Measurements from ENCODE around the gene TBX2.

Gene TBX2

DNA sequence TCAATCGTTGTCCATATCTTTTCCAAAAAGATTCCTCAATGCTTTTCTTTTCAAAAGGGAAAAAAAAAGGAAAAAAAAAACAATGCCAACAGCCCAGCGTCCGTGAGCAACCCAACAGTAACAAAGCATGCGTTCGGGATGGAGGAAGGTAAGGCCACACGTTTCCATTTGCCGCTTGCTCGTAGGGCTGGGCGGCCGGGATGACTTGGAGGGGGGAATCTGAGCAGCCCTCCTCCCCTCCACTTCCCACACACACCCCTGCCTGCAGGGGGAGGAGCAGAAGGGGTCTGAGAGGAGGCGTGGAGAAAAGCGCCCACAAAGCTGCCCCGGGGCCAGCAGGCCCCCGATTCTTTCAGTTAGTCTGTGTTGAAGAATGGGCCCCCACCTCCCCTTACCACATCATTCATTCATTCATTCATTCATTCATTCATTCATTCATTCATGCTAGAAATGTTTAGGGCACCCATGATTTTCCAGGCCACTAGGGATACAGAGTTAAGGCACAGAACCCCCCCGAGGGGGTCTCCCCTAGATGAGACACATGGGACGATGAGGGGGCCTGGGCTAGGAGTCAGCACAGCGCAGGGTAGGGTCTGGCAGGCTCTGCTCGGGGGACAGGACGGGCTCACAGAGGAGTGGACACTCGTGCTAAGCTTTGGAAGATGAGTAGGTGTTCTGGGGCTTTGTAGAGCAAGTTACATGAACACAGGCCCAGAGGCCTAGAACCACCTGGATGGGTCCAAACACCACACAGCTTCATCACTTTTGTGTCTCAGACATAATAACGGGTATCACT is 10.9 kb upstream of the TBX2 start:
- no peak for DNase-seq

DNA sequence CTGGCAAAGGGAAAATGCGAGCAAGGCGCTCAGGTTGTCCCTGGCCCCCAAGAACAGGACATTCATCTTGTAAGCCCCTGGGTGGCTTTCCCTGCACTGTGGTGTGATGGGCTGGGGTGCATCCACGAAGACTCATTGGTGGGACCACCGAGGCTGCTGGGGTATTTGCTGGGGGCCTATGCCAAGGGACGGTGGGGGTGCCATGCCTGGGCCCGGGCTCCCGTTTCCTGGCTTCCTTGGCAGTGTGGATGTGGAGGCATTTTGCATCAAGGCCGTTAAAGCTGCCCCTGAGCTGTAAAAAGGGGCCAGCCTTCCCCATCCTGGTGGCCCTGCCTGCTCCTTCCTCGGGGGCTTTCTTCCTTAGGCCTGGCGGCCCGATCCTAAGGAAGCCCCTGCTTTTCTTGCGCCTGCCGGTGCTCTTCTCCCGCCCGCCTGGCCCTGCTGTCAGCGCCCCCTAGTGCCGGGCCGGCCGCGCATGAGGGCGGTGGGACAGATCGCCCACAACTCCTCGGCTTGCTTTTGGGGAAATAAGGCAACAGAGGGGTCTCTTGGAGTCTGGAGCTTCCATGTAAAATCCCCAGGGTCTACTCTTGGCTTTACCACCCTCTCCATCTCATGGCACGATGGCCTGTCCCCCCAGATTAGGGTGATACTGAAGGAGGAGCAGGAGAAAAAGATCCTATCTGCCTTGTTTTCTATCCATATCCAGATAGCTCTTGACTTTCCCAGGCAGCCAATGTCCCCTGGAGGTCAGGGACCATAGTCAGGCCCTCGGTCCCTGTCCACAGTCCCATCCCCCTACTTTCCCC is 9.8 kb upstream of the TBX2 start:
- peak; percentile 39 for DNase-seq

DNA sequence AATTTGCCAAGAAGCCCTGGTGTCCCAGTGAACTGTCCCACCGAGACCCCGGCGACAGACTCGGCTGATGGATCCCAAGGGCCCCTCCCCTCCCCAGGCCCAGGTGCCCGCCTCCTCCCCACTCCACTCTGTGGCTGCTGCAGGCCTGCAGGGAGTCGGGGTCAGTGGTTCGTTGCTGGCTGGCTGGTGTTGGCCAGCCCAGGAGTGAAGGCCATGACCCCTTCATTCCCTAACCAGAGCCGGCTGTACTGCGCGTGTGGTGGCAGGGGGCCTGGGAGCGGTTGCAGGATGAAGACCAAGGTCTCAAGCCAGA is 9.2 kb upstream of the TBX2 start:
- DNase-seq = no peak

DNA sequence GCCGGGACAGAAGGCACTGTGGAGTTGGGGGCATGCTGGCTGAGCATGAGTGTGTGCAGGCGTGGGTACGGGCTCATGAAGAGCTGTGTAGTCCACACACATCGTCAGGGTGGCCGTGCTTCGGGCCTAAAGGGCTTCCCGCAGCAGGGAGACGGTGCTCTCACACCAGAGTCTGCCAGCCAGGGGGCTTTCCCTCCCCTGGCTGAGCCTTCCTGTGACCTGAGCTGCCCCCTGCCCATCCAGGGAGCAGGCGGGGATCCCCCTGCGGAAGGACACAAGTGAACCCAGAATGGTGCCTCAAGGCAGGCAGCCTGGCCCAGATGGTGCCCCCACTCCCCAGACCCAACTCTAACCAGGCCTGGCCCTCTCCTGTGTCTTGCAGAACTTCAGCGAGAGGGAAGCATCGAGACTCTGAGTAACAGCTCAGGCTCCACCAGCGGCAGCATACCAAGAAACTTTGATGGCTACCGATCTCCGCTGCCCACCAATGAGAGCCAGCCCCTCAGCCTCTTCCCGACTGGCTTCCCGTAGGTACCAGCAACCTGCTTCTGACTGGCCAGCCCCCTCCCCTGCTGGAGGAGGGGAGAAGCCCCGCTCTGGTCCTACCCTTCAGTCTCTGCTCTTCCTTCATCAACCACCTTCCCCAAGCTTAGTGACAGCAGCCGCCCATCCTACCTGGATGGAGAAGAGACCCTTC is 7.9 kb upstream of the TBX2 start:
- DNase-seq = no peak

DNA sequence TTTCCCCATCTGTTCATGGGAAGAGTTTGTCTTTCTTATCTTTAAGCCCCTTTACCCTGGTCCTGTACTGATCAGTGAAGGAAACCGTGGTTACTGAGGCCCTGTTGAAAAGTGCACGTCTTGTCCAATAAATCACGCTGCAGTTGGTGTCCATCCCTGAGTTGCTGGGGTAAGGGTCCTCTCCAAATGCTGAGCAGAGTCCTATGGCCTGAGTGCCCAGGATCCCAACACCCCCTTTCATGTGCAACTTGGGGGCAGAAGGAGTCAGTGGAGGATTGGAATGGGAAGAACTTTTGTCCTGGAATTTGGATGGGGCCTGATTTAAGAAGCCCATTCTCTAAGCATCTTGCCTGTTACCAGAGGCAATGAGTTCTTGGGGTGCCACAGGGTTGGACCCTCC is 7.0 kb upstream of the TBX2 start:
- no peak for DNase-seq

DNA sequence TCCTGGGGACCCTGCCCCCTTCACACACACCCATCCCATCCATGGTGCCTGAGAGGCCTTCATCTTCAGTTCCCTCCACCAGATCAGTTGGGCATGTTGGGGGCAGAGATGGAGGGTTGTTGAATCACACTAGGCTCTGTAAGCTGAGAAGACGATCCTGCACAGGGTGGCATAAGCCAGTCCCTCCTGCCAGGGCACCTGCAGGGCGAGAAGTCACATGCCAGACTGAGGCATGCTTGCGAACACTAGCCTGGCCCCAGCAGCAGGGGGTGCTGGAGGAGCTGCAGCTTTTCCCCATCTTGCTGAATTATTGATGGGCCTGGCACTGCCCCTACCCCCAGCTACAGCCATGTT is 6.1 kb upstream of the TBX2 start:
- DNase-seq = no peak

DNA sequence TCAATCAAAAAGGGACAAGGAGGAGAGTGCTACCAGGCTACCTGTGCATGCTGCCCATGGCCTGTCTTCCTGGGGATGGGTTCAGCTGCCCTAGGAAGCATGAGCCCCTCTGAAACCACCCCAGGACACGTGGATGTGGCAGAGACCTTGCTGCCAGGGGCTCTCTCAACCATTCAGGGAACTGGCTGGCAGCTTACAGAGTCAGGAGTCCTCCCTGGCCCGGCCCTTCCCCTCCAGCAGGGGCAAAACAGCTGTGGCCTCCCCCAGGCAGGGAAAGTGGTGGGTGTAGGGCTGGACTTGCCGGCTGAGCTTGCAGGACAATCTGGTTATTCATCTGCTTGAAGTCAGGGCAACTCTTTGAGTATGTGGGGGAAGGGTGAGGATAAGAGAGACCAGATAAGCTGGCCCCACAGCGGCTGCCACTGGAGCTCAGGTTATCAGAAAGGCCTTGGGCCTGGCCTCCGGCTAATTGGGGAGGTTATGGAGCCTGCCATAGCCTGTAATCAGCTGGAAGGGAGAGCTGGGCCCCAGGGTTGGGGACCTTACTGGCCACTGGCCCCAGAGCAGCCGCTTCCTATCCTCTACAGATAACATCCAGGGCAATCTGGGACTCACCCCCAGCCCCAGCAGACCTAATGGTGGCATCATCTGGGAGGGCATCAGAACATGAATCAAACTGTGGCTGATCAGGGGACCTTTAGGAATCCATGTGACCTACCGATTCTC is 5.6 kb upstream of the TBX2 start:
- DNase-seq = no peak

DNA sequence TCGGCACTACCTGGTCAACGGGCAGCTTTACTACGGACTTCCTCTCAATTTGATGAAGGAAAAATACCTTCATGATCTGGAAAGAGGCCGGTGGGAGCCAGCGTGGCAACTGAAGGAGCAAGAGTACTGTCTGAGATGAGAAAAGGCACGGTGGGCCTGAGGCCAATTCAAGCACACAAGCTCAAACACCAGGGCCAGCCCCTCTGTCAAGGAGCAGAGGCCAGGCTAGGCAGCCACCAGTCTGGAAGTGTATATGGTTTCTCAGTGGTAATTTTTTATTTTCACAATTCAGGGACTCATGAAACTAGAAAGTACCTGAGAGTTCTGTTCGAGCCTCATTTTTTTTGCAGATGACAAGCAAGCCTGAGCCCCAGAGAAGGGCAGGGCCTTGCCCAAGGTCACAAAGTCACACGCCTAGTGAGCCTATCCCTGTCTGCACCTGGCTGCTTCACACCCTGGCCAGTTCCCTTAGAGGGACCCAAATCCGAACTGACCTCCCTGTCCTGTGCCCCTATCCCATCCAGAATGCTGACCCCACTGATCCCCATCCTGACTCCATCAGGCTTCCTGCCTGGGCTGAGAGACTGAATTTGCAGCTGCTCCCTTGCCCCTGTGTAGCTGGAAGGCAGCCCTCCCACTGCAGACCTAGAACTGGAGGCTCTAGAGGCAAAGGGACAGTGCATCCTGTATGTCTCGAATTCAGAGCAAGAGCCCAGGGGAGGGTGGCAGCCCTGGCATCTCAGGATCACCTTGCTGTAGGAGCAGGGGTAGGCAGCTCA is 4.8 kb upstream of the TBX2 start:
- no peak for DNase-seq

DNA sequence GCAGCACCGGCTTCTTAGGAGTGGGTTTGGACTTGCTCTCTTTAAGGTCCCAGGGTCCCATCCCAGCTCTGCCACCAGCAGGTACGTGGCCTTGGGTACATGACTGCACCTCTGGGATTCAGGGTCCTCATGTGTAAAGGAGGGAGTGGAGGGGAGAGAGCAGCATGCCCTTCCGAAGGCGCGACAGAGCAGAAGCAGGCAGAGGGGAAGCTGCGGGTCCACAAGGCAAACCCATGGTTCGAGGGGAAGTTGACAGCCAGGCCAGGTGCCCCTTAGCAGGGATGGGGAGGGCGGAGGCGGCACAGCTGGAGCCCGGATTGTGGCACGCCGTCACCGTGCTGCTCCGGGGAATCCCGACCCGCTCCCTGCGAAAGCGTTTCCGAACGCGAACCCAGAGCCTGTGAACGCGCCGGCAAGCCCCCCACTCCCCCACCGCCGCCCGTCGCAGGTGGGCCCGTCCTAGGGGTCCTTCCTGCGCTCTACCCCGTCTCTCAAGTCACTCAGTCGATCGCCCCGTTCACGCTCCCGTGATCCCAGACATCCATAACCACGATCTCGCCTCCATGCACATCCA is 4.1 kb upstream of the TBX2 start:
- DNase-seq = no peak

DNA sequence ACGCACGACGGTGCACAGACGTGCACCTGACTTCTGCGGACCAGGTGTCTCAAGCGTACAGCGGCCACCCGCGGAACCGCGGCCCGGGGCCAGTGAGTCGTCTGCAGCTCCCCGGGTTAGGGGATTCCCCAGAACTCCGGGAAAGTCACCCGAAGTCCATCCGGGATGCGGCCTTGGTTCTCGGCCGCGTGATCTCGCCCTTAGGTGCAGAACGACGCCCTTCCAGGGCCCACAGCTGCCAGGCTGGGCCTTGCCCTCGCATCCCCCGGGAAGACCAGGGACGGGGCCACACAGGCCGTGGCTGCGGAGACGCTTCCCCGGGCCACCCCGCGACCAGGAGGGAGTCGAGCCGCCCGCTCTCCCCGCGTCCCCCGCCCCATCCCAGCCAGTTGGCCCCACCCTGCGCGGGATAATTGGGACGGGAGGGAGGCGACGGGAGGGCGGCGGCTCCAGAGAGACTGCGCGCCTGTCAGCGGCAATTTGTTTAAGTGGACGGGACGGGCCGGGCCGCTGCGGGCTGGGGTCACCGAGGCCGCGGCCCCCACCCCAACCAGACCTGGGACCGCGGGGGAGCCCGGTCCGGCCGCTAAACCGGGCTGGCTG is 3.6 kb upstream of the TBX2 start:
- DNase-seq = no peak

DNA sequence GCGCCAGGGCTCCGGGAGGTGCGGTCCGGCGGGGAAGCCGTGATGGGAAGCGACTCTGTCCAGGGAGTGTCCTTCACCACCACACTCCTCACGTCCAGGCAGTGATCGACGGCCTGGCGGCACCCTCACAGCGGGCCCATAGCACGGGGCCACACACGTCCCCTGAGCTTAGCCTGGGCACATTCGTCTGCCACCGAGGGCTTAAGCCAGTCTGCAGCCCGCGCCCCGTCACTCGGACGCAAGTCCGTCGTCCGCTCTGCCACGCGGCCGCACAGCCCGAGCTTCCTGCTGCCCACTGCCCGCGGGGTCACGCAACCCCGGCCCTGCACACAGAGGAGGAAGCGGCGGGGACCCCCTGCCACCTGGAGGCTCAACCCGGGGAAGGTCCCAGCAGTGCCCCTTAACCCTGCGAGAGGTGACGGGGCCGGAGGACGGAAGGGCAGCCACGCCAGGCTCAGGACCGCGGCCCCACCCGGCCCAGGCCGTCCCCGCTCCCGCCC is 3.0 kb upstream of the TBX2 start:
- DNase-seq = no peak

DNA sequence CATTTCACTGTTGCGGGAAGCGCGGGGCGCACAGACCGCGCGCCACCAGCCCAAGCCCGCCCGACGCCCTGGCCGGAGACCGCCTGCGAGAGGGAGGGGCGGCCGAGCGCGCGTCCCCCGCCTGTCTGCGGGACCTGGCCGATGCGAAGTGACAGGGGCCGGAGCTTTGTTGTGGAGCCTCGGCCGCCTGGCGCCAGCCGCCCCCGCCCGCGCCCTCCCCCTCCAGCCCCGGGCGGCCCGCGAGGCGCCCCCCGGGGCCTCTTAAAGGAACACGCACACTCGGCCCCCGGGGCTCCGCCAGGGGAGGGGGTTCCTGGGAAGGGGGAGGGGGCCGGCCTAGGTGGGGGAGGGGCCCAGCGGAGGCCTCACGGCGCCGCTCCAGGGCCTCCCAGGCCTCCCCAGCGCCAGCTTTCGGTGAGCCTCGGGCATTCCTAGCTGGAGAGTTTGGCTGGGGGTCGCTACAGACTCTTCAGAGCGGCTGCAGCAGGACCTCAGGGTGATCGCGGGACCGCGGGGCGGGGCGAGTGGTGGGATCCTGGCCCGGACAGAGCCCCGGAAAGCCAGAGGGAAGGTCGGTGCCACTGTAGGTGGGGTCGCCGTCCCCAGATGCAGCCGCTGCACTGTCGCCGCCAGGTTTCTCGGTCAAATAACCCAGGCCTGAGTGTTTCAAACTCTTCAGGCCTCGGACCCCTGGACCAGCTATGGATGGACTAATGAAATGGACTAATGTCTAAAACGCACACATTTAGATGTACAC is 2.4 kb upstream of the TBX2 start:
- no peak for DNase-seq

DNA sequence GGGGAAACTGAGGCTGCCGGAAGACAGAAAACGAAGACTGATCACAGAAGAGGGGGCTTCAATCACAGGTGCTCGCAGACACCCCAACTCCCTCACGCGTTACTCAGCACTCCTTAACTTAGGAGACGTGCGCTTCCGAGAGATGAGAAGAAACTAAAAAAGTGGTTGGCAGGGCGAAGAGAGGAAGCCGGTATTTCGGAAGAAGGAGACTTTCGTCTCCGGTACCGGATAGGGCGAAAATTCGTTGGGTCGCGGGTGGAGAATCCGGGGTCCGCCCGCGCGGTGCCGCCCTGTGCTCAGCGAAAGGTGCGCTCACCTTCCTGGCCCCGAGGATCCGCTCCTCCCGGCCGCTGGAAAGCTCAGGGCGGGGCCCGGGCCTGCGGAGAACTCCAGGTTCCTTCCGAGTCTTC is 917 bp upstream of the TBX2 start:
- DNase-seq = no peak

DNA sequence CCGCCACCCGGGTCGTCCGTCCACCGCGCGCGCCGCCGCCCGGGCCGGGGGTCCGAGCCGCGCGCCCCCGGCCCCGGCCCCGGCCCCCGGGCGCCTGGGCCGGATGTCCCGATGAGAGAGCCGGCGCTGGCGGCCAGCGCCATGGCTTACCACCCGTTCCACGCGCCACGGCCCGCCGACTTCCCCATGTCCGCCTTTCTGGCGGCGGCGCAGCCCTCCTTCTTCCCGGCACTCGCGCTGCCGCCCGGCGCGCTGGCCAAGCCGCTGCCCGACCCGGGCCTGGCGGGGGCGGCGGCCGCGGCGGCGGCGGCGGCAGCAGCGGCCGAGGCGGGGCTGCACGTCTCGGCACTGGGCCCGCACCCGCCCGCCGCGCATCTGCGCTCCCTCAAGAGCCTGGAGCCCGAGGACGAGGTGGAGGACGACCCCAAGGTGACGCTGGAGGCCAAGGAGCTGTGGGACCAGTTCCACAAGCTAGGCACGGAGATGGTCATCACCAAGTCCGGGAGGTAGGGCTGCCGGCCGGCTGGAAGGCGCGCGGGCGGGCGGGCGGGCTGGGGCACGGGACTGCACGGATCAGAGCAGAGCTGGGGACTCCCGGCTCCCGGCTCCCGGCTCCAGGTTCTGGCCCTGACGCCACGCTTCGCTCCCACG is 548 bp downstream of the TBX2 start:
- no peak for DNase-seq

DNA sequence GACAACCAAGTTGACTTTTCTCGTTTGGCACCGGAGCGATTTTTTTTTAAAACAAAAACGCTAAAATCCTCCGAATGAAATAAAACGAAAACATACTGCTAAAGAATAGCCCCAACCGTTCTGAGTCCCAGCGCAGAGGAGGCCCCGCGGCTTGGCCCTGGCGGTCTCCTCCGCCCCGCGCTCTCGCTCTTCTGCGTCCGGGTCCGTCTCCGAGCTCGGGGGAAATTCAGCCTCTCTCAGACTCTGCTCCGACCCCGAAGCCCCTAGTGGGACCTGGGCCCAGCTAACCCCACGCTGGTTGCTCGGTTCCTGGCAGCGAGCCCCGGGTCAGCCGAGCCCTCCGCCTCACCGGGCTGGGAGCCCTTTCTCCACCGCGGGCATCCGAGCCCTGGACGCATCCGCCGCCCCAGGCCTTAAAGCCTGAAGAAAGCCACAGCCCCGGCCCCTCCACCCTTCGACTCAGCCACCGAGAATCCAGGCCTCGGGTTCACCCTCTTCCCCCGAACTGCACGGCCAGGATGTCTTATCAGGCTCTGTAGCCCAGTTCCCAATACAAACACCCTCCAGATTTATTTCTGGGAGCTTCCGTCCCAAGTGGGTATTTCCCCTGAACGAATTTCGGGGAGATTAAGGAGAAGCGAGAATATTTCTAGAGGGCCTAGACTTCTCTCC is 1.2 kb downstream of the TBX2 start:
- no peak for DNase-seq

DNA sequence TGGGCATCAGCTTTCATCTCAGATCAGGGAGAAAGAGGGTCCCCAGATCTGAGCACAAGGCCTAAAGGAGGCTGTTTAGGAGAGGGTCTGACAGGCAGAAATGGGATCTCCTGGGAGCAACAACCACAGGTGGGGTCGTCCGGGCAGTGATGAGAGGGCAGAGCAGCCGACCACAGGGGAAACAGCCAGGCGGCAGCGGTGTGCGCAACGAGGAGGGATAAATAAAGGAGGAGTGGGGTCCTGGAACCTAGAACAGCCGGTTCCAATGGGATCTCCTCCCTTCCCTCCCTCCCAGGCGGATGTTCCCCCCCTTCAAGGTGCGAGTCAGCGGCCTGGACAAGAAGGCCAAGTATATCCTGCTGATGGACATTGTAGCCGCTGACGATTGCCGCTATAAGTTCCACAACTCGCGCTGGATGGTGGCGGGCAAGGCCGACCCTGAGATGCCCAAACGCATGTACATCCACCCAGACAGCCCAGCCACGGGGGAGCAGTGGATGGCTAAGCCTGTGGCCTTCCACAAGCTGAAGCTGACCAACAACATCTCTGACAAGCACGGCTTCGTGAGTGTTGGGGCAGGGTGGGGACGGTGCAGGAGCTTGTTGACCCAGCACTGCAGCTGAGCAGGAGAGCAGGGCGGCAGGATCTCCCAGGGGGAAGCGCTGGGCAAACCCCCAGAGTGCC is 1.9 kb downstream of the TBX2 start:
- no peak for DNase-seq

DNA sequence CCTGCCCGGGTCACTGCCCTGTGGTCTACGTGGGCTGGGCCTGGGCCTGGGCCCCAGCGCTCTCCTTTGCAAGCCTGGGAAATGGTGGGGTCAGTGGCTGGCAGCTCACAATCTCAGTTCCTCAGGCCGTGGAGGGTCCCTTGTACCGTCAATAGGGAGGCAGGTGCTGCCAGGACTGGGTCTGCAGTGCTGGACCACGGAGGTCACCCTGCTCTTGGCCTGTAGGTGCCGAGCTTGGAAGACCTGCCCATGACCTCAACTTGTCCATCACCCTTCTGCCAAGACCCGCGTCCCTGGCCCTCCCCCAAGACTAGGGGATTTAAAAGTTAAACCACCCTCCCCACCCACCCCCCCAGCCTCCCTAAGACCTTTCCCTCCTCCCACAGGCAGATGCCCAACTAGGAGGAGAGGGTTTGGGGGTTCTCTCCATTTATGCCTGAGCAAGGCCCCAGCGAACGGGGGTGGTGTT is 2.5 kb downstream of the TBX2 start:
- DNase-seq = no peak

DNA sequence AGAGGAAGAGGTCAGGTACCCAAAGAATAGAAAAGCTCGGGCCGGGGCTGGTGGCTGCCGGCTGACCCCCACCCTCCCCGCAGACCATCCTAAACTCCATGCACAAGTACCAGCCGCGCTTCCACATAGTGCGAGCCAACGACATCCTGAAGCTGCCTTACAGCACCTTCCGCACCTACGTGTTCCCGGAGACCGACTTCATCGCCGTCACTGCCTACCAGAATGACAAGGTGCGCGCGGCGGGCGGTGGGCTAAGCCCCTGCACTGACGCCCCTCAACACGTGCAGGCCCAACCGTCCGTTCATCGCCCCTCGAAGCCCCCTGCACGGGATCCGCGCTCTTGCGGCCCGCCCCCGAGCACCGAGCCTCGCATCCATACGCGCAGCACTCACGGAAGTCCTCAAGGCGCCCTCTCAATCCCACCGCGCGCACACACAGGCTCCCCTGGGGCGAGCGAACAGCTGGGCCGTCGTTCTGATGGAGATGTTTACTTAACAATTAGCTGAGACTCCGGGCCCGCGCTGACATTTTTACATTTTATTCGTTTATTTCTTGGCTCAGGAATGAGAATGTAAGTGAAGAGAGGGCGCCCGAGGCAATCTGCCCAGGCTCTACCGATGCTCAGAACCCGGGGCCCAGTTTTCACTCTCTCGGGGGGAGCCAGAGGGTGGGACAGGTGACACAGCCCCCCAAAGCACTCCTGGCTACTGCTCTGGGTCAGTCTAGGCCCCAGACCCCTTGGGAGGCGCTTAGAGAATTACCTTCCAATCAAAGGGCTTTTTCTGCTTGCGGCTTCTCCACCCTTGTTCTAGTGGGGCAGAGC is 3.5 kb downstream of the TBX2 start:
- no peak for DNase-seq

Measured in stimulated activated CD4-positive, alpha-beta T cell treated with anti-CD3 and anti-CD28 coated beads, Interleukin-1b, Interleukin-23, amount 100 ng/mL, for 48 hours (primary cell).